ENCODE results near the gene GPR3.
"Not testable (repeated sequence)": the region's sequence is repeated elsewhere in the genome, so short reads cannot be mapped to it uniquely, and the experiment has no call there.

The GPR3 gene

GRCh38 chr1:27400082-27400962 lies 7.9 kb downstream of the GPR3 start:
- Mint-ChIP-seq H3K4me3 (no peak overlapping the region), H3K27me3 (no peaks in the 10 kb centered on the region), H3K9me3 (no peaks in the 10 kb centered on the region), H3K4me1 (peaks cover 23% of the 10 kb centered on the region), H3K36me3 (no peaks in the 10 kb centered on the region), H3K27ac (no peak overlapping the region)

- Mint-ChIP-seq H3K9me3 (no peaks in the 10 kb centered on the region), H3K27ac (no peak overlapping the region), H3K36me3 (no peaks in the 10 kb centered on the region), H3K4me3 (no peak overlapping the region), H3K4me1 (peaks cover 22% of the 10 kb centered on the region), H3K27me3 (no peaks in the 10 kb centered on the region)
These were observed 8.5 kb downstream of the GPR3 start for GRCh38 chr1:27400963-27401341.

- H3K27ac Mint-ChIP-seq, result no peak overlapping the region
- peaks cover 2% of the 10 kb centered on the region for H3K36me3 Mint-ChIP-seq
- no peaks in the 10 kb centered on the region for H3K9me3 Mint-ChIP-seq
- peaks cover 22% of the 10 kb centered on the region for H3K4me1 Mint-ChIP-seq
- H3K27me3 Mint-ChIP-seq, result no peaks in the 10 kb centered on the region
- no peak overlapping the region for H3K4me3 Mint-ChIP-seq
These were observed 9.9 kb downstream of the GPR3 start for GRCh38 chr1:27402349-27402754.

GRCh38 chr1:27403065-27403726 lies 10.8 kb downstream of the GPR3 start:
- Mint-ChIP-seq H3K9me3 (no peaks in the 10 kb centered on the region), H3K27me3 (no peaks in the 10 kb centered on the region), H3K4me3 (peak overlapping the region; percentile 15), H3K27ac (peak overlapping the region; percentile 68), H3K4me1 (peaks cover 22% of the 10 kb centered on the region), H3K36me3 (peaks cover 2% of the 10 kb centered on the region)

- Mint-ChIP-seq H3K9me3 (no peaks in the 10 kb centered on the region), H3K27ac (peak overlapping the region; percentile 88), H3K36me3 (peaks cover 3% of the 10 kb centered on the region), H3K27me3 (no peaks in the 10 kb centered on the region), H3K4me3 (peak overlapping the region; percentile 11), H3K4me1 (peaks cover 22% of the 10 kb centered on the region)
These were observed 11.5 kb downstream of the GPR3 start for GRCh38 chr1:27403931-27404330.

- H3K9me3 Mint-ChIP-seq, result no peaks in the 10 kb centered on the region
- peaks cover 3% of the 10 kb centered on the region for H3K36me3 Mint-ChIP-seq
- H3K4me1 Mint-ChIP-seq, result peaks cover 22% of the 10 kb centered on the region
- H3K4me3 Mint-ChIP-seq, result no peak overlapping the region
- H3K27me3 Mint-ChIP-seq, result no peaks in the 10 kb centered on the region
- H3K27ac Mint-ChIP-seq, result no peak overlapping the region
These were observed 12.7 kb downstream of the GPR3 start for GRCh38 chr1:27405074-27405473.

- not testable (repeated sequence) for H3K4me3 Mint-ChIP-seq, H3K36me3 Mint-ChIP-seq, H3K9me3 Mint-ChIP-seq, H3K27ac Mint-ChIP-seq, H3K27me3 Mint-ChIP-seq
- peaks cover 22% of the 10 kb centered on the region for H3K4me1 Mint-ChIP-seq
These were observed 13.4 kb downstream of the GPR3 start for GRCh38 chr1:27405598-27406361.

- peaks cover 22% of the 10 kb centered on the region for H3K4me1 Mint-ChIP-seq
- no peaks in the 10 kb centered on the region for H3K9me3 Mint-ChIP-seq
- no peak overlapping the region for H3K4me3 Mint-ChIP-seq
- no peak overlapping the region for H3K27ac Mint-ChIP-seq
- H3K36me3 Mint-ChIP-seq, result peaks cover 3% of the 10 kb centered on the region
- H3K27me3 Mint-ChIP-seq, result no peaks in the 10 kb centered on the region
These were observed 13.9 kb downstream of the GPR3 start for GRCh38 chr1:27406362-27406680.

- not testable (repeated sequence) for H3K4me3 Mint-ChIP-seq
These were observed 14.4 kb downstream of the GPR3 start for GRCh38 chr1:27406791-27407190.

GRCh38 chr1:27408151-27408550 lies 15.7 kb downstream of the GPR3 start:
- no peaks in the 10 kb centered on the region for H3K9me3 Mint-ChIP-seq
- H3K27me3 Mint-ChIP-seq, result no peaks in the 10 kb centered on the region
- H3K4me3 Mint-ChIP-seq, result no peak overlapping the region
- peaks cover 5% of the 10 kb centered on the region for H3K36me3 Mint-ChIP-seq
- H3K27ac Mint-ChIP-seq, result peak overlapping the region; percentile 35
- H3K4me1 Mint-ChIP-seq, result peaks cover 12% of the 10 kb centered on the region

More at GRCh38 chr1:27406791-27407190, 14.4 kb downstream of the GPR3 start:
- H3K9me3 Mint-ChIP-seq, H3K36me3 Mint-ChIP-seq, H3K27me3 Mint-ChIP-seq, H3K27ac Mint-ChIP-seq: not testable (repeated sequence)
- peaks cover 22% of the 10 kb centered on the region for H3K4me1 Mint-ChIP-seq

- Mint-ChIP-seq H3K9me3 (no peaks in the 10 kb centered on the region), H3K4me1 (peaks cover 4% of the 10 kb centered on the region), H3K27me3 (no peaks in the 10 kb centered on the region), H3K27ac (no peak overlapping the region), H3K4me3 (no peak overlapping the region), H3K36me3 (peaks cover 5% of the 10 kb centered on the region)
These were observed 17.2 kb downstream of the GPR3 start for GRCh38 chr1:27409669-27410068.

- Mint-ChIP-seq H3K9me3 (no peaks in the 10 kb centered on the region), H3K4me1 (peaks cover 7% of the 10 kb centered on the region), H3K4me3 (no peak overlapping the region), H3K36me3 (peaks cover 10% of the 10 kb centered on the region), H3K27me3 (no peaks in the 10 kb centered on the region), H3K27ac (no peak overlapping the region)
These were observed 18.3 kb downstream of the GPR3 start for GRCh38 chr1:27410709-27411108.

GRCh38 chr1:27412502-27412901 lies 20.1 kb downstream of the GPR3 start:
- H3K9me3 Mint-ChIP-seq, result no peaks in the 10 kb centered on the region
- H3K27ac Mint-ChIP-seq, result no peak overlapping the region
- H3K4me1 Mint-ChIP-seq, result peaks cover 20% of the 10 kb centered on the region
- no peaks in the 10 kb centered on the region for H3K27me3 Mint-ChIP-seq
- peaks cover 11% of the 10 kb centered on the region for H3K36me3 Mint-ChIP-seq
- H3K4me3 Mint-ChIP-seq, result no peak overlapping the region

GRCh38 chr1:27413004-27413403 lies 20.6 kb downstream of the GPR3 start:
- Mint-ChIP-seq H3K27me3 (no peaks in the 10 kb centered on the region), H3K36me3 (peaks cover 12% of the 10 kb centered on the region), H3K4me3 (no peak overlapping the region), H3K4me1 (peaks cover 26% of the 10 kb centered on the region), H3K27ac (no peak overlapping the region), H3K9me3 (no peaks in the 10 kb centered on the region)

GRCh38 chr1:27414091-27414490 lies 21.7 kb downstream of the GPR3 start:
- peaks cover 12% of the 10 kb centered on the region for H3K36me3 Mint-ChIP-seq
- H3K4me1 Mint-ChIP-seq, result peaks cover 36% of the 10 kb centered on the region
- H3K9me3 Mint-ChIP-seq, result no peaks in the 10 kb centered on the region
- H3K27me3 Mint-ChIP-seq, result no peaks in the 10 kb centered on the region
- H3K27ac Mint-ChIP-seq, result no peak overlapping the region
- no peak overlapping the region for H3K4me3 Mint-ChIP-seq
